NCI-H748 treated with DMSO at 0.1 percent for 48 hours (cell line): ENCODE measurements around the gene MED25.

Experiments used
- DNase-seq: peaks from one replicate; lab custom pipeline; 2025; lab: John Stamatoyannopoulos, UW

The MED25 gene

GRCh38 chr19:49858088-49858985, 40.2 kb downstream of the MED25 start:
- DNase-seq = no peak

GRCh38 chr19:49859682-49860335, 41.7 kb downstream of the MED25 start:
- no peak for DNase-seq

GRCh38 chr19:49860336-49861102, 42.4 kb downstream of the MED25 start:
- no peak for DNase-seq

- DNase-seq = no peak
These were observed 43.0 kb downstream of the MED25 start for GRCh38 chr19:49861107-49861506.

- no peak for DNase-seq
These were observed 43.7 kb downstream of the MED25 start for GRCh38 chr19:49861541-49862378.

GRCh38 chr19:49862391-49863253, 44.5 kb downstream of the MED25 start:
- no peak for DNase-seq

GRCh38 chr19:49863254-49863934, 45.3 kb downstream of the MED25 start:
- DNase-seq = no peak

GRCh38 chr19:49863935-49864320, 45.8 kb downstream of the MED25 start:
- DNase-seq = no peak

- no peak for DNase-seq
These were observed 46.8 kb downstream of the MED25 start for GRCh38 chr19:49864890-49865289.

- DNase-seq = peak; percentile 93
These were observed 49.1 kb downstream of the MED25 start, which contains the start of gene PNKP for GRCh38 chr19:49866933-49867782. PNKP (minus strand) TSS chr19:49867576; CDS start chr19:49867204, 372 bp downstream.

GRCh38 chr19:49869009-49869483, 51.0 kb downstream of the MED25 start:
- no peak for DNase-seq

GRCh38 chr19:49869484-49870308, 51.6 kb downstream of the MED25 start:
- peak; percentile 100 for DNase-seq

GRCh38 chr19:49870309-49870901, 52.3 kb downstream of the MED25 start:
- DNase-seq = no peak

GRCh38 chr19:49871349-49871985, 53.4 kb downstream of the MED25 start:
- DNase-seq = no peak

- no peak for DNase-seq
These were observed 54.4 kb downstream of the MED25 start for GRCh38 chr19:49872245-49873128.

- DNase-seq = no peak
These were observed 55.0 kb downstream of the MED25 start for GRCh38 chr19:49873129-49873521.
